ENCODE results near the gene LIN28A.

LIN28A gene

DNA sequence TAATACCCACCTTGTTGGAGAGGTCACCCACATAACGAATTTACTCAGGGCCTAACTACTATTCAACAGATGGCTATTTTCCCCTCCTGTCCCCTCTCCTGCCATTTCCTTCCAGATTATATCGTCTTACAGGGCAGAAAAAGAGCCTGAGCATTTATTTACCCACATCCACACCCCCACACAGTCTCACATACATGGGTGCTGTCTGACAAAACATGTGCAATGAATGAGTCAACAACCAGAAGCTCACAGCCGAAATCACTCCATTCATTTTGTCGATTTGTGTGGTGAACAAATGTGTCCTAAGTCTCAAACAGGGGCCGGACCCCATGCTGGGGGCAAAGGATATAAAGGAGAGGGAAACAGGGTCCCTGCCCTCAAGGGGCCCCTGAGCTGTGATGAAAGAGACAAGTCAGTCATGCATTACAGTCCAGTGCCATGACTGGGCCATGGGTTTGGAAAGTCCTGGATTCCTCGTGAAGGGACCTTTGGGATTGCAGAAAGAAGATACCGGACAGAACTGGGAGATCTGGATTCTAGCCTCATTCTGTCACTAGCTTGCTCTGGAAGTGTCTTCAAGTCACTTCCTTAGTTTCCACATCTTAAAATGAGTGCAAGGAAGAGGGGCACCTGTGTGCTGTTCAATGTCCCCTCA, 21.7 kb upstream of the LIN28A start:
- DNase-seq (ENCODE audit: low read depth) = peak; percentile 41

DNA sequence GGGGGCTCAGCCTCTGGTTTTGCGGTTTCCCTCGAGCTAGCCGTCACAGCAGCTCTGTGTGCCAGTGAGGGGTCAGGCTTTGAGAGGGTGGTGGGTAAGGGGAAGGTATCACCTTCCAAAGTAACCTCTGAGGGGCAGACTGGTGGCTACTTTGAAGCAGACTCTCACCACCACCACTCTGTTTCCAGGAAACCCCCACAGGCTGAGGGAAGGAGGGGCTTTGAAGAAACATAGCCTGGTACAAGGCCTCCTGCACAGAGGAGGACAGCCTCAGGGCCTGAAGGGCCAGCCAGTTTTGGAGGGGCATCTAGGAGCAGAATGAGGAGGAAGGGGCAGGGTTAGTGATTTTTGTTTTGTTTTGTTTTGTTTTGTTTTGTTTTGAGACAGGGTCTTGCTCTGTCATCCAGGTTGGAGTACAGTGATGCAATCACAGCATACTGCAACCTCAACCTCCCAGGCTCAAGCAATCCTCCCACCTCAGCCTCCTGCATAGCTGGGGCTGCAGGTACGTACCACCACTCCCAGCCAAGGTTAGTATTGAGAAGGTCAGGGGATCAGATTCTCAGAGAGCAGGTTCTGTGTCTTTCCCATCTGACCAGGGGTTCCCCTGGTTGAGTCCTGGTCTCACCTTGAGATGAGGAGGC, 20.9 kb upstream of the LIN28A start:
- DNase-seq (ENCODE audit: low read depth) = no peak

GRCh38 chr1:26391450-26391849, 19.2 kb upstream of the LIN28A start:
- DNase-seq (ENCODE audit: low read depth) = peak; percentile 76

DNA sequence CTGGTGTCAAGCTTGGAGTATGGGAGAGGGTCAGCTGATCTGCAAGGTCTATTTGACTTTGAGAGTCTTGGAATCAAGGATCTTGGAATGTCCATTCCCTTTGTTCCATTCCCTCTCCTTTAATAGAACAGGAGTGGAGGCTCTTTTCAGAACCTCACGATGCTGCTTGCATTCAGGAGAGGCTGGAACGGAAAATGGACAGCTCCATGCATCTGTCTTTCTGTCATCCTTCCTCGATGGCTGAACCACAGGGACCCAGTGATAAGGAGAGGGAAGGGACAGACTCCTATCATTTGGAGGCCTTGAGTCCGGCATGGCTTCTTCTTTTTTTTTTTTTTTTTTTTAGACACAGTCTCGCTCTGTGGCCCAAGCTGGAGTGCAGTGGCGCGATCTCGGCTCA, 14.9 kb upstream of the LIN28A start:
- DNase-seq (ENCODE audit: low read depth) = no peak

GRCh38 chr1:26399034-26399433, 11.6 kb upstream of the LIN28A start:
- DNase-seq (ENCODE audit: low read depth) = no peak

DNA sequence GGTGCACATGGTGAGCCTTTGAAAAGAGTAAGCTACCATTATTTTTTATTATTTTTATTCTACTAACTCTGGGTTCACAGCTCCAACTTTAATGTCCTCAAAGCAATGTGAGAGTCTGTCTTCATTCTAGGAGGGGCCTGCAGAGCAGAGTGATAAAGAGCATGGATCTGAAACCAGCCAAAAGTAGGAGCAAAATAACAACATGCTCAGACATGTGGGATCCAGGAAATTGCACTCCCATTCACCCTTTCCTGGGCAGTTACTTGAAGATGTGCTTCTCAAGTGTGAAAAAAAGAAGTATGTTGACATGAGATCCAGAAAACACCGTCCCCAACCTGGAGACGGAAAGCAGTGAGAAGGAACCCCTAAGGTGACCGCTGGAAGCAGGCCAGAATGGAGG, 8.7 kb upstream of the LIN28A start:
- no peak for DNase-seq (ENCODE audit: low read depth)

DNA sequence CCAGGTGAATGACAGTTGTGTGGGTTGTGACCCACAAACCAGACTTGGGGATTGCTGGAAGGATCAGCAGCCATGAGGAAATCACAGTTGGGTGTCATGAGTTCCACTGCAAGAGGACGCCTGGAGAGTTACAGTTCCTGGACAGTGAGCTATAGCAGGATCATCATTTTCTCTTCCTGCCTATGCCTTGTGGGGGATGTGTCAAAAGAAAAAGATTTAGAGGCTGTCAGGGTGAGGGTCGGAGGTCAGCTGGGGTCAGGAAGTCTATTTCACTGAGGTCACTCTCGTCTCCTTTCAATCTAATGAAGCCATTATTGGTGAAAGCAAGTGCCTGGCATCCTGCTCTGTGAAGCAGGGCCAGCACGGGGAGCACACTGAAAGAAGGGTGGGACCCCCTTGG, 7.0 kb upstream of the LIN28A start:
- peak; percentile 39 for DNase-seq (ENCODE audit: low read depth)

DNA sequence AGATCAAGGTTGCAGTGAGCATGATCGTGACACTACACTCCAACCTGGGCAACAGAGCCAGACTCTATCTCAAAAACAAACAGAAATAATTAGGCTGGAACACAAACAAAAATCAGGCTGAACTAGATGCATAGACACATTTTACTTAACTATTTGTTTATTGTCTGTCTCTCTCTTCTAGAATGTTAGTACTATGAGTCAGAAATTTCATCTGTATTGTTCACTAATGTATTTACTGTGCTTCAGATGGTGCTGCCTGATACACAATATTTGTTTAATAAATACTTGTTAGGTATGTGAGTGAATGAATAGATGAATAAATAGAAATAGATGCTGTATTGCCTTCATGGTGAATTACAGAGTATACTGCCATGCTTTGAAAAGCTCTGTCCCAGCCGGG, 6.0 kb upstream of the LIN28A start:
- DNase-seq (ENCODE audit: low read depth) = peak; percentile 49

- peak; percentile 60 for DNase-seq (ENCODE audit: low read depth)
These were observed 5.2 kb upstream of the LIN28A start for GRCh38 chr1:26405281-26405915.

DNA sequence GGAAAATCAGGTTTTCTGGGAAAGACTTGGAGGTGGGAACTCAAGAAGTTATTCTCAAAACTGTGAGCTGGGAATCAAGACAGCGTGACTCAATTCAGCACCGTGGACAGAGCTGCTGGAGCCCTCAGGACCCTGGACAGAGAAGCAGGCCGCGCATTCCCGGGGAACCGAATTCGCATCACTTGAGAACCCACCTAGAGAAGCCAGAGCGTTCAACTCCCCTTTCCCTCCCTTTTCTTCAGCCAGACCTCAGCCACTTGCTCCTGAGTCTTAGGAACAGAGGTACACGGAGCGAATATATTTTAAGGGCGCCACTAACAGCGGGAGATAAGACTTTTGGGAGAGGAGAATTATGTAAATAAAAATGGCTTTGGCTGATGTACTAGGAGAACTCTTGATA, 2.0 kb upstream of the LIN28A start:
- peak; percentile 75 for DNase-seq (ENCODE audit: low read depth)

DNA sequence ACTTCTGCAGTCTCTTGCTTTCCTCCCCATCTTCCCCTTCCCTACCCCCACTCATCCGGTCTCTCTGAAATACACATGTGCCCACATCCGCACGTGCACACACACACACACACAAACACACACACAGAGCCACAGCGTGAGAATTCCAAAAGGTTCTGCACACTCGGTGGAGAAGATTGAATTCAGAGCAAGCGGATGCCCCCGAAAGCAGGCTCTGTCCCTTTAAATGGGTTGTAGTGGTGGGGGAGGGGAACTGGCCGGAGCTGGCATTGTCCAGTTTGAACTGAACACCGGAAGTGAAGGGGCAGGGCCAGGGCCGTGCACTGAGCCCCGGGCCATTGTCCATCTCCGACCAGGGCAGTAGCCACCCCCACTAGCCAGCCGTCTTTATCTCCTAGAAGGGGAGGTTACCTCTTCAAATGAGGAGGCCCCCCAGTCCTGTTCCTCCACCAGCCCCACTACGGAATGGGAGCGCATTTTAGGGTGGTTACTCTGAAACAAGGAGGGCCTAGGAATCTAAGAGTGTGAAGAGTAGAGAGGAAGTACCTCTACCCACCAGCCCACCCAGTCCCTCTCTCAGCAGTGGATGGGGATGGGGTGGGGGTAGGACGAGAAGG, 1.3 kb upstream of the LIN28A start:
- DNase-seq (ENCODE audit: low read depth) = peak; percentile 36

DNA sequence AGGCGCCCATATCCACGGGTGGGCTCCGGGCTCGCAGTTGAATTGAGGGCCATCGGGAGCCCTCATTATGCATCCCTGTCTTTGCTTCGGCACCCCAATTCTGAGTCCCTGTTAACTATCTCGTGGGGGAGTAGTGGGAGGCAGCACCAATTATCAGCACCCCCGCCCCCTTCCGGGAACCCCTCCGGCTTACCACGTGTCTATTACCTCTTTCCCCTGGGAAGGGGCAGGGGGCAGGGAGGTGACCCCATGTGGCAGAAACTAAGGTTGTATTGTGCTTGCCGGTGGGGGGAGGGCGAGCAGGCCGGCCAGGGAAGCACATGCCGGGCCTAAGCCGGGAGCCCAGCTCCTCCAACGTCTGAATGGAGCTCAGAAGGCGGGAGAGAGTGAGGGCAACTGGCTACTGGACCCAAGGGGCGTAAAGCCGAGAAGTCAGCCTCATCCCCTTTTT, 1.0 kb downstream of the LIN28A start:
- no peak for DNase-seq (ENCODE audit: low read depth)

DNA sequence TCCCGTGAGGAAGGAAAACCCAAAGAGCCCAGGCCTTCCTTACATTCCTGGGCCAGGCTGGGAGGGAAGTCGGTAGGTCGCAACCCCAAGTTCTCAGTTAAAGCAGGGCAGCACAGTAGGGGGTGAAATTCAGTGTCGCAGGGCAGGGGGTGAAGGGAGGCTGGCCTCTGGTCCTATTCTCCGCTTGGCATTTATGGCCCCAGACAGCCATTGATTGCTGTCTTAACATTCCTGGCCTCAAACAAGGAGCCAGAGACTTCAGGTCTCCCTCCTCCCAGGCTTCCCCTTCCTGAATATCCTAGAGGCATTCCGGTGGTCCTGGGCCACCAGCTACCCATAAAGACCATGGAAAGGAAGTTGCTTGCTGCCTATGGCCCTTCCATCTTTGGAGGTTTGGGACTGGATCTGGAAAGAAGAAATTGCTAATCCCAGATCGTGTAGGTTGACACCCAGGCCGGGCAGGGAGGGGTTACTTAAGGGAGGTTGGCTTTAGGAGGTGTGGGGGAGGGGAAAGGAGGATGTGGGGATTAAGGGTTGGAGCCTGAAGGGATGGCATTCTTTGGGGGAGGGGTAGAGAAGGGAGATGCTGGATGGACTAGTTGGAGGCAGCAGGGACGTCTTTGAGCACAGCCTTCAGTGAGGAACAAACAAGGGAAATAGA, 1.7 kb downstream of the LIN28A start:
- DNase-seq (ENCODE audit: low read depth) = no peak

- DNase-seq (ENCODE audit: low read depth) = no peak
These were observed 2.4 kb downstream of the LIN28A start for GRCh38 chr1:26413031-26413430.

- DNase-seq (ENCODE audit: low read depth) = peak; percentile 75
These were observed 6.6 kb downstream of the LIN28A start for GRCh38 chr1:26417111-26417759.

- no peak for DNase-seq (ENCODE audit: low read depth)
These were observed 8.3 kb downstream of the LIN28A start for GRCh38 chr1:26418865-26419349.

GRCh38 chr1:26419494-26419893, 8.9 kb downstream of the LIN28A start:
- no peak for DNase-seq (ENCODE audit: low read depth)

GRCh38 chr1:26429721-26430120, 19.1 kb downstream of the LIN28A start:
- no peak for DNase-seq (ENCODE audit: low read depth)

GRCh38 chr1:26431979-26432695, 21.5 kb downstream of the LIN28A start, which contains the start of gene DHDDS:
TSS of gene DHDDS (plus strand) at chr1:26432321. CDS start at chr1:26432946, 625 bp downstream.
- peak; percentile 97 for DNase-seq (ENCODE audit: low read depth)

GRCh38 chr1:26432793-26433192, 22.2 kb downstream of the LIN28A start:
- DNase-seq (ENCODE audit: low read depth) = no peak

GRCh38 chr1:26434161-26434752, 23.6 kb downstream of the LIN28A start:
- DNase-seq (ENCODE audit: low read depth) = no peak

All from ELR (cell line).